GM20000 (cell line): ENCODE measurements around the gene NF2.
"Not testable (repeated sequence)": the region's sequence is repeated elsewhere in the genome, so short reads cannot be mapped to it uniquely, and the experiment has no call there.

Experiments used
- DNase-seq: peaks from one replicate; pipeline ENCODE4 v3.0.0; 2012; ENCODE audit warnings: low spot score
- CTCF ChIP-seq: IDR thresholded peaks from 2 replicates; pipeline ENCODE4 v1.5.1; 2012; ENCODE audit warnings: mild to moderate bottlenecking, control low read depth; ENCODE audit errors: extremely low read depth, missing control alignments

The NF2 gene

GRCh38 chr22:29581799-29582198, 21.6 kb upstream of the NF2 start:
- no peak for TF ChIP-seq CTCF
- DNase-seq, result no peak

GRCh38 chr22:29584975-29585374, 18.5 kb upstream of the NF2 start:
- no peak for DNase-seq
- no peak for TF ChIP-seq CTCF

- not testable (repeated sequence) for DNase-seq
Measured at GRCh38 chr22:29586193-29586705, 17.2 kb upstream of the NF2 start.

- DNase-seq, result no peak
- no peak for TF ChIP-seq CTCF
Measured at GRCh38 chr22:29587938-29588699, 15.3 kb upstream of the NF2 start.

- no peak for TF ChIP-seq CTCF
- DNase-seq, result no peak
Measured at GRCh38 chr22:29593923-29594322, 9.5 kb upstream of the NF2 start.

- DNase-seq, result not testable (repeated sequence)
Measured at GRCh38 chr22:29594447-29594846, 9.0 kb upstream of the NF2 start.

- no peak for TF ChIP-seq CTCF
- no peak for DNase-seq
Measured at GRCh38 chr22:29596408-29596807, 7.0 kb upstream of the NF2 start.

GRCh38 chr22:29597871-29598683, 5.4 kb upstream of the NF2 start:
- DNase-seq, result not testable (repeated sequence)

- TF ChIP-seq CTCF, result no peak
- DNase-seq, result no peak
Measured at GRCh38 chr22:29598684-29599020, 4.8 kb upstream of the NF2 start.
